DMS79 treated with DMSO at 0.1 percent for 48 hours (cell line): ENCODE results near the gene YIPF3.
"Not testable (repeated sequence)": the region's sequence is repeated elsewhere in the genome, so short reads cannot be mapped to it uniquely, and the experiment has no call there.

Source experiments
- DNase-seq: peaks from one replicate; lab custom pipeline; 2025; lab: John Stamatoyannopoulos, UW

Gene YIPF3

DNA sequence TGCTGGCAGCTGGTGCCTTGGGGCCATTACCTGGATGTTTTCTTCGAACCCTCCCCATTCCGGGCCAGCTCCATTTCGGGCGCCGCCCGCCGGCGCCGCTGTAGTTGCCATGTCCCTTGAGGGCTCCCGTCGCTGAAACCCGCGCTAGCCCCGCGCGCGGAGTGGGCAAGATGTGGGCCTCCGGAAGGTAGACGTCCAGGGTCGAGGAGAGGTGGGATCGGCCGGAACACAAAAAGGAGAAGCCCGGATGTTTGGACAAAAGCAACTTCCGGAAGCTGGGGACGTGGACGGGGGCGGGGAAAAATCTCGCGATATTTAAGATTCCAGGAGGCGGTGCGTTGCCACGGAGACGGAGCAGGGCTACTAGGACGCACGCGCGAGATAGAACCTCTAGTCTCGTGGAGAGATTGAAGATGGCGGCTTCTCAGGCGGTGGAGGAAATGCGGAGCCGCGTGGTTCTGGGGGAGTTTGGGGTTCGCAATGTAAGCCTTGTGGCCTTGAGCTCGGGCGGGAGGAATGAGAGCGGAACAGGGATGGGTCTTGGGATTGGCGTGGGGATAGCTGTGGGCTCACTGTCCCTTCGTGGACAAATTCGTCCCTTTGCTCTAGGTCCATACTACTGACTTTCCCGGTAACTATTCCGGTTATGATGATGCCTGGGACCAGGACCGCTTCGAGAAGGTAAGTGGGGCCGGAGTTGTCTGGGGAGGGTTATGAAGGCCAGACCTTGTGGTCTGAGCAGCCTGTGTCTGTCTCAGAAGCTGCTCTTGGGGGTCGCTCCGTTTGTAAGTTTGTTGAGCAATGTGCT lies at the start of gene YIPF3, which contains the start of gene POLR1C:
TSS of gene YIPF3 (minus strand) at position 230 of the 808 bp plus-strand sequence. CDS start at position 111, 119 bp downstream.
TSS of gene POLR1C (plus strand) at position 393 of the 808 bp plus-strand sequence. CDS start at position 414, 21 bp downstream.
- peak; percentile 98 for DNase-seq

DNA sequence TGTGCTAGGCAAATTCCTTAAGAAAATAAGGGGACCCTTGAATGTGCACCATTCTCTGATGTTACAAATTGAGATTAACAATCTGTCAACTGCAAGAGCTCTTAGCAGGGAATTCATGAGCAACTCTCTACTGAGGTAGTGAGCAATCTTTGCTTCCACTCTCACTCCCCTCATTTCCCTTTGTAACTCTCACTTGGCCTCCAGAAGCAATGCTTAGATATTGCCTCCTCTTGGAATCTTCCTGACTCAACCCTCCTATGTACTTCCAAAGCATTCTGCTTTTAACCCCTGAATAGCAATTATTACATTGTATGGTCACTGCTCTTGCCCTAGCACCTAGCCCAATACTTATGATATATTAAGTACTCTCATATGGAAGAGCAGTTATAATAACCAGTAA lies 42.6 kb upstream of the YIPF3 start:
- DNase-seq, result no peak

DNA sequence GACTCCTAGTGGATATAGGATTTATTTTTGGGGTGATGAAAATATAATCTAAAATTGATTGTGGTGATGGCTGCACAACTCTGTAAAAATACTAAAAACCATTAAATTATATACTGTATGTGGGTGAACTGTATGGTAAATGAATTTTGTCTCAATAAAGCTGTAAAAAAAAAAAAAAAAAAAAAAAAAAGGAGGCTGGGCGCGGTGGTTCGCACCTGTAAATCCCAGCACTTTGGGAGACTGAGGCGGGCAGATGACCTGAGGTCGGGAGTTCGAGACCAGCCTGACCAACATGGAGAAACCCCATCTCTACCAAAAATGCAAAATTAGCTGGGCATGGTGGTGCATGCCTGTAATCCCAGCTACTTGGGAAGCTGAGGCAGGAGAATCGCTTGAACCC lies 40.9 kb upstream of the YIPF3 start:
- not testable (repeated sequence) for DNase-seq

DNA sequence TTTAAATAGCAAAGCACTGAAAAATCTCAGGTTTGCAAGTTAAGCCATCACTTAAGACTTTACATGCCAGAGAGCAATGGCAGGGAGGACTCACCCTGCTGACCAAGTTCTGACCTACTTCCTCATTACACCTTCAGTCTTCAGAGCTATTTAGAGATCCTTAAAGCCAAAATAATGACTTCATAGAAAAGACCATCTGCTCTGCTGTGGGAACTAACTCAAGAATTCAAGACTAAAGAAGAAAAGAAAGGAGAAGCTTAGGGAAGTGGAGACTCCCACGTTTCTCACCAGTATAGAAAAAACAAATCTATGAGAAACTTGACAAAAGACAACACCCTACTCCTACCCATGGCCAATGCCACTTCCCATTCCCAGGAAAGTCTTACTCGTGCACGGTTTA lies 30.5 kb upstream of the YIPF3 start:
- DNase-seq, result no peak

DNA sequence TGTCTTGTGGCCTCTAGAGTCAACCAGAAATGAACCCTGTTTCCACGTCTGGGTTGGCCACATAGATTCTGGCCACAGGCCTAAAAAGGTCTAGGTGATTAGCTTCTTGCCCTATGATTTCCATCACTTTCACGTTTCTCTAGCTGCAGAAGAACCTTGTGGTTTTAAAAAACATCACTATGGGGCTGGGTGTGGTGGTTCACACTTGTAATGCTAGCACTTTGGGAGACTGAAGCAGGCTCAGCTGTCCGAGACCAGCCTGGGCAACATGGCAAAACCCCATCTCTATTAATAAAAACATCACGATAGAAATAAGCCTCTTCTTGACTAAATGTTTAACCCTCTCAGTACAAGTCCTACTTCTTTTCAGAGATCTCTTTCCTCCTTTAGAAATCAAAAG lies 27.7 kb upstream of the YIPF3 start:
- DNase-seq, result no peak

DNA sequence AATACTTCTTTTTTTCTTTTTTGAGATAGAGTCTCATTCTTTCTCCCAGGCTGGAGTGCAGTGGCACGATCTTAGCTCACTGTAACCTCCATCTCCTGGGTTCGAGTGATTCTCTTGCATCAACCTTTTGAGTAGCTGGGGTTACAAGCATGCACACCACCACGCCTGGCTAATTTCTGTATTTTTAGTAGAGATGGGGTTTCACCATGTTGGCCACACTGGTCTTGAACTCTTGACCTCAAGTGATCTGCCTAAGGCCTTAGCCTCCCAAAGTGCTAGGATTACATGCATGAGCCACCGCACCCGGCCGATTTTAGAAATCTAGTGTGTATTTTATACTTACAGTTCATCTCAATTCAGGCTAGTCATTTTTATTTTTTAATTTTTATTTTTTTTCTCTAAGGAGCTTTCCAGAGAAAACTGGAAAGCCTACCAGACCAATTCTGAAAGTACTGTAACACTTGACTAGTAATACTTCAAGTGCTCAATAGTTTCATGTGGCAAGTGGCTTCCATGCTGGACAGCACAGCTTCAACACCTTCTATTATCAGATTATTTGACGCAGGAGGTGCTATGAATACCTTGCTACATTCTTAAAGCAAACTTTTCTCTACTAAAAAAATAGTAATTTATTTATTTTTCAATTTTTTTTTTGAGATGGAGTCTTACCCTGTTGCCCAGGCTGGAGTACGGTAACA lies 25.2 kb upstream of the YIPF3 start:
- no peak for DNase-seq

DNA sequence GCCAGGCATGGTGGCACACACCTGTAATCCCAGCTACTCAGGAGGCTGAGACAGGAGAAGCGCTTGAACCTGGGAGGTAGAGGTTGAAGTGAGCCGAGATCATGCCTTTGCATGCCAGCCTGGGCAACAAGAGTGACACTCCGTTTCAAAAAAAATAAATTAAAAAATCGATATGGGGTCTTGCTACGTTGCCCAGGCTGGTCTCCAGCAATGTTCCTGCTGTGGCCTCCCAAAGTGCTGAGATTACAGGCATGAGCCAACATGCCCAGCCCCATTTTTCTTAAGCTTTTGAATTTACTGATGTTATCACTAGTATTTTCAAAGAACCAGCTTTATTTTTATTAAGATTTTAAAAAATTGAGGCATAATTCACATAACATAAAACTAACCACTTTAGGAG lies 23.8 kb upstream of the YIPF3 start:
- no peak for DNase-seq

DNA sequence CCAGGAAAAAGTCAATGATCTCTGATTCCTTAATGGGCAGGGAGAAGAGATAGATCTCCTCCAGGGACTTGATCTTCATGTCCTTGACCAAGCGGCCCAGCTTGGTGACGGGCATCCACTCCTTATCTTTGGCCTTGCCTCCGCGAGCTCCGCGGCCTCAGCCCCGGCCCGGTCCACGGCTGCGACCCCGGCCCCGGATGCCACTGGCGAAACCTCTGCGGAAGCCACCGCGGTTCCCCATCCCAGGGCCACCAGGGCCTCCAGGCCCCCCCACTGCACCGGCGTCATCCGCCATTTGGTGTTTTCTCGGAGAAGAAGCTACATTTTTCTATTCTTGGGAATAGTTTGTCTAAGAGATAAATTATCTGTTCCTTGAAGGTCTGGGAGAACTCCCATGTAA lies 22.7 kb upstream of the YIPF3 start:
- DNase-seq, result not testable (repeated sequence)

DNA sequence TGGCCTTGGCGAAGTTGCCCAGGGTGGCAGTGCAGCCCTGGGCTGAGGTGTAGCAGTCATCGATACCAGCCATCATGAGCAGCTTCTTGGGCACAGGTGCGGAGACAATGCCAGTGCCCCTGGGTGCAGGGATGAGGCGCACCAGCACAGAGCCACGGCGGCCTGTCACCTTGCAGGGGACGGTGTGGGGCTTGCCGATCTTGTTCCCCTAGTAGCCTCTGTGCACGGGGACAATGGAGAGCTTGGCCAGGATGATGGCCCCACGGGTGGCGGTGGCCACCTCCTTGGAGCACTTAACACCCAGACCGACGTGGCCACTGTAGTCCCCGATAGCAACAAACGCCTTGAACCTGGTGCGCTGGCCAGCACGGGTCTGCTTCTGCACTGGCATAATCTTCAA lies 22.3 kb upstream of the YIPF3 start:
- not testable (repeated sequence) for DNase-seq

DNA sequence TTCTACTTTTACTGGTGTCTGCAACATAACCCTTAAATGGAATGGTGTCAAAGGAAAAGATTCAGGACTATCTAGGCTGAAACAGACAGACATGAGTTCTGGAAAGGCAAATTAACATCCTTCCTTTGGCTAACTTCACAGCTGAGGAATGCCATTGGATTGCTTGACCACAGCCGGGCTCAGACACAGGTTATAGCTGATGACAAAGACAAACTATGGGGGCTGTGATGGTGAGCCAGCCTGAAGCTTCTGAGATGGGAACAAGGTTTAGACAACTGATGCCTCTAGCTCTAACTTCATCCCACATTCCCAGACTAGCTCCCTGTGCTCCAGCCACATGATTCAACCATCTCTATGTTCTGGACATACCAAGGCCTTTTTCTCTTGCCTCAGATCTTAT lies 15.5 kb upstream of the YIPF3 start:
- DNase-seq, result no peak

DNA sequence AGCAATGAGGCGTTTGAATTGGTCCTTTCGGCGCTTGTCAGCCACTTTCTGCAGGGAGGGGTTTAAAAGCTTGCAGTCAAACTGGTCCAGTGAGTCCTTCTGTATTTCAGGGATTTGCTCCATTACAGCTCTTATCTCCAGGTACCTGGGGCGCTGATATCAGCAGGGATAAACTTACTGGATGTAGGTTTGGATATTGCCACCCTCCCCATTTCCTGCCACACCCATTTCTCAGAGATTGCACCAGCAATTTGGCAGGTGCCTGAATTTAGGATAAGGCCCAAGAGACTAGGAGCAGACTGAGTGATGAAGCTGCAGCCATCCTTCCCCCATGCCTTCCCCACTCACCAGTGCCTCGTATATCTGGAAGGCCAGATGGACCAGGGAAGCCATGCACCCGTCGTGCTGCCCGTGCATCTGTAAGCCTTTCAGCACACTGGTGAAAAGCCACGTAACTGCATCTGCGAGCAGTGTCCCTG lies 7.8 kb upstream of the YIPF3 start:
- no peak for DNase-seq

DNA sequence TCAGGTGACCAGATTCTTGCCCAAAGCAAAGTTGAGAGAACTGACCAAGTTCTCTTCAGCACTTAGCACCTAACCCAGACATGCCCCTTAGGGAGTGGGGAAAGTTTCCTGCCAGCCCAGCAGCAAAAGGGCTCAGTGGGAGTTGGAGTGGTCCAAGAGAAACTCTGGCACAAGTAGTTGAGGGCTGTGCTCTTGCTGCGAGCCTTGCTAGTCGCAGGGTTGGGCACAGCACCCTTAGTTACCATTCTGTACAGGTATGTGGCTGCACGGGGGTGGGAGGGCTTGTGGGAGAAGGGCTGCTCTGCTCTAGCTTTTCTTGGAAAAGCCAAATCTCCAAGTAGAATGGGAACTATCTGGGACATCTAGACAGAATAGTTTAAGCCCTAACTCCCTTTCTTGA lies 6.6 kb upstream of the YIPF3 start:
- DNase-seq, result no peak

DNA sequence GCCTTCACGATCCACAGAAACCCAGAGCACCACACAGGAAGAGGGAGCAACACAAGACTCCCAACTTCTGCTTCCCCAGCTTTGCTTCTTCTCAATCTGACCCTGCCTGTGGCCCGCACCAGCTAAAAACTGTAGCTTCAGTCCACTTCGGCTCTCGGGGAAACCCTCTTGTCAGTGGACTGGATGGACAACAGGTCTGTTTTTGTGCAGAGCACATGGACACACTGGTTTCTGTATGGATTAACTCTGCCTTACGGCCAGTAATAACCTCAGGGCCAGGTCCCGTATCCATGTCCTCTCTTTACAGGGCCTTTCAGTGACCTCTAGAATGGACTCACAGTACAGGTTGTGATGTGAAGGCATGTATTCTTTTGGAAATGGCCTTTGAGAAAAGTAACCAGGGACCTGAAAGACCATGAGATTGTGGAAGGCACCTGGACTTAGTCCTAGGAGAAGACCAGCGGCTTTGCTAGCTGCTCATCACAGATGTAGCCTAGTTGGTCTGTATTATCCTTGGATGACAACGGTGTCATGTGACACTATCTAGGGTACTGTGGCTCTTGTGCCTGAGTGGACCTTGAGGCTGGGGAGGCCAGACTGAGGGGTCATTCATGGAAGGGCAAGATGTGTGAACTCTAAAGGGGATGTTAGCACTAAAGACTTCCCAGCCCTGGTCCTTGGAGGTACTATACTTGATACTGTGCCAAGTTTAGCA lies 6.0 kb upstream of the YIPF3 start:
- DNase-seq, result no peak

DNA sequence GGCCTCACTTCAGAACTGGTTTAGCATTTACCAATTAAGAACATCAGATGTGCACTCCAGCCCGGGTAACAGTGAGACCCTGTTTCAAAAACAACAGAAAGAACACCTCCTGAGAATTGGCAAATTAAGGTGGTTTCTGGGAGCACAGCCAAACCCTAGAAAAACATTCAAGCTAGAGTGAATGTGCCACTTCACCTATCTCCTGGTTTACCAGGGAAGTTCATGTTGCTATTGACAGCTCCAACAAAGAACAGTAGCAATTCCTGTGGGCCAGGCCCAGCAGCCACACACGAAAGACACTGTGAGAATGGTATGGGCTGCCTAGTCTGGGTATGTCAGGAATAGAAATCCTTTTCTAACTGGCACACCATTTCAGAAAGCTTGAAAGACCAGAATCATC lies 5.1 kb upstream of the YIPF3 start:
- peak; percentile 14 for DNase-seq

DNA sequence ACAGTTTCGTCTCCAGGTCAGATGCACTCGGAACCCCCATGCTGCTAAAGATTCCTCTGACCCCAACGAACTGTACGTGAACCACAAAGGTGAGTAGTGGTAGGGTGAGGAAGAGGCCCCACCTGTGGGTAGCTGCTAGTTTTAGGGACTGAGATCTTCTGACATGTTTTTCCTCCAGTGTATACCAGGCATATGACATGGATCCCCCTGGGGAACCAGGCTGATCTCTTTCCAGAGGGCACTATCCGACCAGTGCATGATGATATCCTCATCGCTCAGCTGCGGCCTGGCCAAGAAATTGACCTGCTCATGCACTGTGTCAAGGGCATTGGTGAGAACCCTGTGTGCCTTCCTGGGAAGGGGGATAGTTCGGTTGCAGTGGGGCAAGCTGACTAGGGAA lies 3.4 kb upstream of the YIPF3 start:
- DNase-seq, result no peak

DNA sequence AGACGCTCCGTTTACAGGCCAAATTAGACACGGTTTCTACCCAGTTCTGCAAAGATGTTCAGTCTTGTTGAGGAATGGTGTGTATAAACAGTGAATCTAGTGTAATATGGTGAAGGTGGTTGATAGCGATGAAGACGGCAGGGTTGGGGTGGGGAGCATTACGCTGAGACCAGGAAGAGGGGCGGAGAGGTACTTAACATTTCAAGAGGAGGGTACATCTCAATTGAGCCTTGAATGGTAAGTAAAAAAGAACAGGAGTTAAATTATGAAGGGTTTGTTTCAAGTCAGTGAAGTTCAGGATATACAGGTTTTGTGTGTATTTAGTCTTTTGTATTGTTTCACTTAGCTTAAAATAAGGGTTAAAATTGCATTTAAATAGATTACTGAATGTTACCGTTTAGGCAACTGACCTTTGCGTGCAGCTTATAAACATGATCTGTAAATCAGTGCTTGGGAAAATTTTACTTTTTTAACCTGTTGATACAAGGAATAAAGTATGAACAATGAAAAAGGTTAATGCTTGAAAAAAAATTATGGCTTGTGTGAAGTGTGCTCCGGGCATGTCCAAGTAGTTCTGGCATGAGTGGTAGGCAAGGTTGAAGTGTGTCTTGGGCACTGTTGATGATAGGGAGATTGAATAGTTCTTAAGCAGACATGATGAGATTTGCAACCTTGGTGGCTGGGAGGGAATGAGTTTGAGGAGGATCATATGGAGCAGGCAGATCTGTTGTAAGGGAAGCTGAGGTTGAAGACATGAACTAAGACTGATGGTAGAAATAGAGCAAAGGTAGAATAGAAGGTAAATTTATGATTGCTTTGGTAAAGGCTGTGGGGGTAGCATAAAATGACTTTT lies 1.0 kb upstream of the YIPF3 start:
- no peak for DNase-seq

DNA sequence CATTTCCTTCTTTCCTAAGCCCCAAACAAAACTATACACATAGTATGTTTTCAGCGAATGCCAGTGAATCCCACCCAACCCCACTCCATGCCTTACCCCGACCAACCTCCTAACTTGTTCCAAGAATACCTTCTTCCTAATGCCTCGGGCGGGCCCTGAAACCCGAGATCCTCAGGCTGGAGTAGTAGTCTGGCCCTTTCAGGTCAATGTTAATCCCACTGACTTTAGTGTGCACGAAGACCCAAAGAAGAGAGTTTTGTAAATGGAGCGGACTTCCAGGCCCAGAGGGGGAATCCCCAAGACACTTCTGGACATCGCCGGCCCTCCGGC lies 394 bp downstream of the YIPF3 start:
- no peak for DNase-seq

DNA sequence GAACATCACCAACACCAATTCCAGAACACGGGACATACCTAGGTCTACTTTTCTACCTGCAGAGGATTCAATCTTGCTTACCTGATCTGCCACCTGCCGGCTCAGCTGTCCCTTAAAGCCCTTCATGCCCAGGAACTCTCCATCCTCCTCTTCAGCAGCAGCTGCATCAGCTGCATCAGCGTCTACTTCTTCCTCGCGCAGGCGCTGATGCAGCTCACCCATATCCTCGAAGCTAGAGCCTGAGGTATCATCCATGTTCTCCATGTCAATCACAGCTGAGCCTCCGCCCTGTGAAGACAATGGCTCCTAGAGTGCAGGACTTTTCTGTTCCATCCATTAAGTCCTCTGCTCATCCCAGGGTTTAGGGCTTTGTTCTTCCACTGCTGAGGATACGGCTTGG lies 918 bp downstream of the YIPF3 start:
- no peak for DNase-seq

DNA sequence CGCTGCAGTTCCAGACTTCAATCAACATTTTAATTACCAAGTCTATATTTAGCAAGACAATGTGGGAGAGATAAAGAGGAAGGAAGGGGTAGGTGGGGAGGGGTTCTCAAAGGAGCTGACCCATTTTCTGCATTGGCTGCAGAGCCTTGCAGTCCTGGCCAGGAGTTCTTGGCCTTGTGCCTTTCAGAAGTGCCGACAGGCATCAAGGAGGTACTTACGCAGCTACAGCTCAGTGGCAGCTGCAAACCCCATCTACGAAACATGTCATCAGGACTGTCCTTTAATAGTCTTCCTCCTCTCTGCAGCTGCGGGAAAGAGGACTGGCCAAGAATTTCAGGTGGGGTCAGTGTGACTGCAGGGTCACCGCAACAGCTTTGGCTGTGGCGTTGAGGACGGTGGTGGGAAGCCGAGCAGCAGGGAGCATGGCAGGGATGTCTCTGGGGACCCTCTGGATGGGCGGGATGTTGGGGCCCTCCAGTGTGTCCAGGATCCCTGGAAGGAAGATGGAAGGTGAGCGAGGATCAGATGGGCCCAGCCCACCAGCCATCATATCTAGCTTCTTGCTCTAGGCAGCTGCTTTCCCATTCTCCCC lies 4.8 kb downstream of the YIPF3 start:
- DNase-seq, result no peak

DNA sequence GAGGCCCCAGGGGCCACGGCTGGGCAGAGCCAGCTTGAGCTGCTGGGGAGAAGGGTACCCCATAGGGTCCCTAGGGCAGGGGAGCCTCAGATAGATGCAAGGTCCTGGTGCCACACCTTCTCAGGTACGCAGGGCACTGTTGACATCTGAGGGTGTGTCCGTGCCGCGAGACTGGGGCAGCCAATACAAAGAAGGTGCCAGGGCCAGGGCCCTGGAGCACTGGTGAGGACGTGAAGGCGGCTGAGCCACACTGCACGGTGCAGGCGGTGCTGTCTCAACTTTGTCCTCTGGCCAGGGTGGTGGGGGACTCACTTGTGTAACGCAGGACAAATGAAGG lies 5.9 kb downstream of the YIPF3 start:
- no peak for DNase-seq

DNA sequence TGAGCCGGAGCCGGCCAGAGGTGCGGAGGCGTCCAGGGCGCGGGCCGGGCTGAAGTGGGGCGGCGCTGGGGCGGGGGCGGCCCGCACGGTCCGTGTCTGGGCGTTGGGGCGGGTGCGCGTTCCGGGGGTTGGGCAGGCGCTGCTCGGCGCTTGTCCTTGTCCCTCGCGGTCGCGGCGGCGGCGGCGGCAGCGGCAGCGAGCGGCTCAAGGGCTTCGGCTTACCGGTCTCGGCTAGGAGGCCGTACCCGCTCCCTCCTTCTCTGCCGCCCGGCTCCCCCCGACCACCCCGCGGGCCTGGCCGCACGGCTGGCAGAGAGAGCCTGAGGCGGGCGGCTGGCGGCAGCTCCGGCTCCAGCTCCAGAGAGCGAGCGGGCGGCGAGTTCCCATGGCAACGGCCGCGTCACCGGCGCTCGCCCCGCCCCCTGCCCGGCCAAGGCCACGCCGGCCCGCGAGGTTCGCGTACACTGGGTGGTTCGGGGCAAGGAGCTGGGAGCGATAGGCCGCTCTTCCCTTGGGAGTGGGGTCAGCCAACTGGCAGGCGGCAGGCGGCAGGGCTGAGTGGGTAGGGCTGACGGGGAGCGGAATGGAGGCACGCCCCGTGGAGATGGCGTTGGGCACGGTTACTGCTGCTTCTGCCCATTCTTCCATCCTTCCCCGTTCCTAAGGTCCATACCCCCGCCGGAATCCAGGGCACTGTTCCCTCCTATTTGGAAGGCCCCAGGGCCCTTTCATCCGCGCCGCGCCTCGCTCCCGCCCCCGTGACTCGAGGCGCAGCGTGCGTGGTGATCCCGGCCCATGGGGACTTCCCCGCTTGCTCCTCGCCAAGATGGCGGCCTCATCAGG lies 6.5 kb downstream of the YIPF3 start, which contains the start of gene LRRC73:
TSS of gene LRRC73 (minus strand) at position 363 of the 843 bp plus-strand sequence. CDS start 561 bp downstream, outside the sequence.
- DNase-seq, result peak; percentile 55
